ENCODE measurements around the gene PPIL6. TPM values are rescaled to one million over a fixed set of nuclear protein-coding genes. Genes with fewer than 3 reads are reported as not detected.

The PPIL6 gene
- total RNA-seq, 4 donors from 2014 or later = 0.64 to 4.0 (median 1.9) TPM; not detected in 1

GRCh38 chr6:109447878-109448555 is 7.6 kb upstream of the PPIL6 start:
- H3K36me3 ChIP-seq = no peaks in the 10 kb centered on the region
- in situ Hi-C loops (cut with MboI; ENCODE audit: low pct_ligation_motif_present in 1 of 4, low pct_unique_long_range_greater_than_20kb in 1 of 4, low sequenced_read_pairs in 3 of 4) = loop anchor here in 1 of 4 donors (25.0 kb wide), 1 partner anchor 239 kb away; the partner anchor contains the start of genes AK9 and FIG4

GRCh38 chr6:109447087-109447486 is 6.7 kb upstream of the PPIL6 start:
- TF ChIP-seq POLR2AphosphoS5 (IDR thresholded peaks at IDR 0.05) = no peak
- no peak for TF ChIP-seq EP300 (IDR thresholded peaks at IDR 0.05; ENCODE audit: low read depth)
- TF ChIP-seq CTCF (IDR thresholded peaks at IDR 0.05) = no peak
- TF ChIP-seq POLR2A (IDR thresholded peaks at IDR 0.05) = no peak
- 79% methylated on average over 10 of the region's 10 CpGs; no CpG with 5 or more reads in 1 of the 2 donors for WGBS, 2 donors (ENCODE audit: low coverage in 1 of 2)
- Histone ChIP-seq H3K36me3 (no peaks in the 10 kb centered on the region), H3K4me1 (peaks cover 0 to 11% (median 1%) of the 10 kb centered on the region in 4 donors), H3K9me3 (no peaks in the 10 kb centered on the region), H3K4me3 (no peak overlapping the region), H3K27ac (no peak overlapping the region), H3K27me3 (no peaks in the 10 kb centered on the region)
- intact Hi-C loops (cut with DNase I; ENCODE audit: low total_unique reads) (no loop called here), in situ Hi-C loops (cut with MboI; ENCODE audit: low pct_ligation_motif_present in 1 of 4, low pct_unique_long_range_greater_than_20kb in 1 of 4, low sequenced_read_pairs in 3 of 4) (loop anchor here in 1 of 4 donors (25.0 kb wide), 1 partner anchor 240 kb away; the partner anchor contains the start of genes AK9 and FIG4)
- DNase-seq = no peak

More at GRCh38 chr6:109447878-109448555, 7.6 kb upstream of the PPIL6 start:
- Histone ChIP-seq H3K4me1 (peaks cover 0 to 7% (median 0%) of the 10 kb centered on the region in 4 donors), H3K4me3 (no peak overlapping the region), H3K9me3 (no peaks in the 10 kb centered on the region), H3K27me3 (no peaks in the 10 kb centered on the region), H3K27ac (no peak overlapping the region)
- no peak for DNase-seq
- WGBS, 2 donors (ENCODE audit: low coverage in 1 of 2) = 78% methylated on average over 8 of the region's 8 CpGs; no CpG with 5 or more reads in 1 of the 2 donors
- TF ChIP-seq EP300 (IDR thresholded peaks at IDR 0.05; ENCODE audit: low read depth) (no peak), CTCF (IDR thresholded peaks at IDR 0.05) (no peak), POLR2A (IDR thresholded peaks at IDR 0.05) (no peak), POLR2AphosphoS5 (IDR thresholded peaks at IDR 0.05) (no peak)
- intact Hi-C loops (cut with DNase I; ENCODE audit: low total_unique reads) = loop anchor here (1.0 kb wide), 1 partner anchor 31 kb away; no protein-coding TSS in a partner anchor

GRCh38 chr6:109446541-109446940 is 6.1 kb upstream of the PPIL6 start:
- DNase-seq = no peak
- TF ChIP-seq POLR2A (IDR thresholded peaks at IDR 0.05) (no peak), POLR2AphosphoS5 (IDR thresholded peaks at IDR 0.05) (no peak), EP300 (IDR thresholded peaks at IDR 0.05; ENCODE audit: low read depth) (no peak), CTCF (IDR thresholded peaks at IDR 0.05) (no peak)
- Histone ChIP-seq H3K4me1 (peaks cover 0 to 16% (median 6%) of the 10 kb centered on the region in 4 donors), H3K9me3 (no peaks in the 10 kb centered on the region), H3K27me3 (no peaks in the 10 kb centered on the region), H3K4me3 (no peak overlapping the region), H3K36me3 (no peaks in the 10 kb centered on the region), H3K27ac (no peak overlapping the region)
- 74% methylated on average over 8 of the region's 8 CpGs; no CpG with 5 or more reads in 1 of the 2 donors for WGBS, 2 donors (ENCODE audit: low coverage in 1 of 2)
- intact Hi-C loops (cut with DNase I; ENCODE audit: low total_unique reads) (no loop called here), in situ Hi-C loops (cut with MboI; ENCODE audit: low pct_ligation_motif_present in 1 of 4, low pct_unique_long_range_greater_than_20kb in 1 of 4, low sequenced_read_pairs in 3 of 4) (loop anchor here in 1 of 4 donors (25.0 kb wide), 1 partner anchor 241 kb away; the partner anchor contains the start of genes AK9 and FIG4)

GRCh38 chr6:109446072-109446471 is 5.6 kb upstream of the PPIL6 start:
- in situ Hi-C loops (cut with MboI; ENCODE audit: low pct_ligation_motif_present in 1 of 4, low pct_unique_long_range_greater_than_20kb in 1 of 4, low sequenced_read_pairs in 3 of 4) = loop anchor here in 1 of 4 donors (25.0 kb wide), 1 partner anchor 241 kb away; the partner anchor contains the start of genes AK9 and FIG4
- DNase-seq = peak; percentile 45

More at GRCh38 chr6:109446072-109446471, 5.6 kb upstream of the PPIL6 start:
- H3K27ac ChIP-seq = peak overlapping the region in 1 of 4 donors; percentile 7
- H3K36me3 ChIP-seq = no peaks in the 10 kb centered on the region
- H3K27me3 ChIP-seq = no peaks in the 10 kb centered on the region
- TF ChIP-seq POLR2A (IDR thresholded peaks at IDR 0.05) (no peak), CTCF (IDR thresholded peaks at IDR 0.05) (no peak), POLR2AphosphoS5 (IDR thresholded peaks at IDR 0.05) (no peak)
- intact Hi-C loops (cut with DNase I; ENCODE audit: low total_unique reads) = no loop called here
- no peak overlapping the region for H3K4me3 ChIP-seq
- 79% methylated on average over 12 of the region's 15 CpGs; no CpG with 5 or more reads in 1 of the 2 donors for WGBS, 2 donors (ENCODE audit: low coverage in 1 of 2)
- H3K9me3 ChIP-seq = no peaks in the 10 kb centered on the region
- H3K4me1 ChIP-seq = peaks cover 0 to 19% (median 9%) of the 10 kb centered on the region in 4 donors

All from transverse colon (tissue), 4 donors.